ENCODE data around the gene FOXL1.

Gene FOXL1

DNA sequence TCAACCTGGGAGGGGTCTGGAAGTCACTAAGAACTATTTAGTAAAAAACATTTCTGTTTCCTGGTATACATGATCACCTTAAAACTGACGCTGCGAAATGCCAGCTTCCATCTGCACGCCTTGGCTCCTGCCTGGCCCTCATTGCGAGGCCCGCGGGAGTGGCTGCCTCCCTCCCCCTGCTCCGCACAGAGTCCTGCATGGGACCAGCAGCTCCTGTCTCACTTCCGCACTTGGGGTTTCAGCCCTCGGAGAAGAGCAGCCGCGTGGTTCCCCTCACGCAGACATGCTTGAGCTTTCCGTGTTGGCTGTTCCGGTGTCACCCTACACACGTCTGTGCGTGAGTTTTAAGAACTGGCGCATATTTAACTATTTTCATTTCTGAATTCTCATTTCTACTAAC, 41.7 kb upstream of the FOXL1 start:
- TF ChIP-seq, protein P1, sequence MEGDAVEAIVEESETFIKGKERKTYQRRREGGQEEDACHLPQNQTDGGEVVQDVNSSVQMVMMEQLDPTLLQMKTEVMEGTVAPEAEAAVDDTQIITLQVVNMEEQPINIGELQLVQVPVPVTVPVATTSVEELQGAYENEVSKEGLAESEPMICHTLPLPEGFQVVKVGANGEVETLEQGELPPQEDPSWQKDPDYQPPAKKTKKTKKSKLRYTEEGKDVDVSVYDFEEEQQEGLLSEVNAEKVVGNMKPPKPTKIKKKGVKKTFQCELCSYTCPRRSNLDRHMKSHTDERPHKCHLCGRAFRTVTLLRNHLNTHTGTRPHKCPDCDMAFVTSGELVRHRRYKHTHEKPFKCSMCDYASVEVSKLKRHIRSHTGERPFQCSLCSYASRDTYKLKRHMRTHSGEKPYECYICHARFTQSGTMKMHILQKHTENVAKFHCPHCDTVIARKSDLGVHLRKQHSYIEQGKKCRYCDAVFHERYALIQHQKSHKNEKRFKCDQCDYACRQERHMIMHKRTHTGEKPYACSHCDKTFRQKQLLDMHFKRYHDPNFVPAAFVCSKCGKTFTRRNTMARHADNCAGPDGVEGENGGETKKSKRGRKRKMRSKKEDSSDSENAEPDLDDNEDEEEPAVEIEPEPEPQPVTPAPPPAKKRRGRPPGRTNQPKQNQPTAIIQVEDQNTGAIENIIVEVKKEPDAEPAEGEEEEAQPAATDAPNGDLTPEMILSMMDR (IDR thresholded peaks at IDR 0.05; ENCODE audit: low read length): no peak
- TF ChIP-seq EZH2 (IDR thresholded peaks at IDR 0.05; ENCODE audit: borderline replicate concordance, low read length): no peak
- Histone ChIP-seq H2AFZ (ENCODE audit: low read length) (no peak overlapping the region), H3K27me3 (ENCODE audit: insufficient read depth, low read length) (no peaks in the 10 kb centered on the region), H3K4me1 (ENCODE audit: insufficient read depth, low read length, severe bottlenecking) (peaks cover 16% of the 10 kb centered on the region), H4K20me1 (ENCODE audit: insufficient read depth, low read length) (no peaks in the 10 kb centered on the region), H3K4me2 (ENCODE audit: low read length) (no peak overlapping the region), H3F3A (ENCODE audit: insufficient read depth, low read length) (no peaks in the 10 kb centered on the region), H3K27ac (ENCODE audit: low read depth, low read length, poor library complexity, severe bottlenecking) (no peak overlapping the region), H3K9ac (ENCODE audit: low read length) (no peak overlapping the region), H3K4me3 (ENCODE audit: low read depth, low read length, poor library complexity, severe bottlenecking) (no peak overlapping the region), H3K79me2 (ENCODE audit: insufficient read depth, low read length) (no peaks in the 10 kb centered on the region), H3K9me2 (ENCODE audit: low read depth, low read length) (no peaks in the 10 kb centered on the region), H3K36me3 (ENCODE audit: insufficient read depth, low read length) (peaks cover 45% of the 10 kb centered on the region), H3K9me3 (ENCODE audit: low read length) (no peaks in the 10 kb centered on the region)

DNA sequence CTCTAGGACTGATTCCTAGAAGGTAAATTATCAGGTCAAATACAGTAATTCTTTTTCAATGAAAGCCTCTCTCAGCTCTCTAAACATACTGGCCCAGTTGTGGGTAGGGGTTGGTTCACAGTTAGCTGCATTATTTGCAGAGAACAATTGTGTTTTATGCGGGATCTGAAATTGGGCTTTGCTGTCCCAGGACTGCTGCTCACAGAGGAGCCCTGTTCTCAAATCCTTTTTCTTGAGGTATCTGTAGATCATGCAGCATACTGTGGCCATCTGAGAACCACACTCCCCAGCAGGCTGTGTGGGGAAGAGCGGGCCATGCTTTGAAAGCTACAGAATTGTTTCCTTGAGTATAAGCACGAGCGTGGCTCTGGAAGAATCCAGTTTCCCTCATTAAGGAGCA, 40.9 kb upstream of the FOXL1 start:
- Histone ChIP-seq H3K27me3 (ENCODE audit: insufficient read depth, low read length) (no peaks in the 10 kb centered on the region), H3K27ac (ENCODE audit: low read depth, low read length, poor library complexity, severe bottlenecking) (no peak overlapping the region), H3K4me3 (ENCODE audit: low read depth, low read length, poor library complexity, severe bottlenecking) (no peak overlapping the region), H3K9me3 (ENCODE audit: low read length) (no peaks in the 10 kb centered on the region), H3F3A (ENCODE audit: insufficient read depth, low read length) (no peaks in the 10 kb centered on the region), H4K20me1 (ENCODE audit: insufficient read depth, low read length) (no peaks in the 10 kb centered on the region), H3K36me3 (ENCODE audit: insufficient read depth, low read length) (peaks cover 54% of the 10 kb centered on the region), H2AFZ (ENCODE audit: low read length) (no peak overlapping the region), H3K9ac (ENCODE audit: low read length) (no peak overlapping the region), H3K9me2 (ENCODE audit: low read depth, low read length) (no peaks in the 10 kb centered on the region), H3K79me2 (ENCODE audit: insufficient read depth, low read length) (no peaks in the 10 kb centered on the region), H3K4me1 (ENCODE audit: insufficient read depth, low read length, severe bottlenecking) (peaks cover 25% of the 10 kb centered on the region), H3K4me2 (ENCODE audit: low read length) (no peak overlapping the region)
- TF ChIP-seq, protein P1 (IDR thresholded peaks at IDR 0.05; ENCODE audit: low read length): no peak
- no peak for TF ChIP-seq EZH2 (IDR thresholded peaks at IDR 0.05; ENCODE audit: borderline replicate concordance, low read length)

DNA sequence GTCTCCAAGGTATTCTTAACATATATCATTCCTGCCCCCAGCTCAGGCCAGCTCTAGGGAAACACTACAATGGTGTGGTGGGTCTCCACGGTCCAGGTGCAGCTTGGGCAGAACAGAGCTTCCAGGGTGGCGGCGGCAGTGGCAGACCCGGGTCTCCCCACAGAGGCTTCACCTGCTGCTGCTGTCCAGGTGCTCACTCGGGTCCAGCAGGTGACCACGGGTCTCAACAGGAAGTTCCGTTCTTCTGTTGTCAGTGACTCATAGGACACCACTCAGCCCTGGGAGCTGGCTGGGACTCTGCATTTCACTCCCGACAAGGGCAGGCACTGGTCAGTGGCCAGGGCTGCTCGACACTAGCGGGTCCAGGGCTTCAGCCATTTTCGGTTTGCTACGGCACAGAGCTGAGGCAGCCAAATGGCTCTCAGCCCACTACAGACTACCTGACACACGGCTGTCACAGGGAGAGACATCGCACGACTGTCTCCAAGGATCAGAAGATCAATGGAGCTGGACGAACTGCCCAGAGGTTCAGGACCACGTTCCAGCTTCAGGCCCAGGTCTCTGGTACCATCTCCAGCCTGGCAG, 40.1 kb upstream of the FOXL1 start:
- no peak overlapping the region for H3K27ac ChIP-seq (ENCODE audit: low read depth, low read length, poor library complexity, severe bottlenecking)
- H3F3A ChIP-seq (ENCODE audit: insufficient read depth, low read length): no peaks in the 10 kb centered on the region
- peaks cover 56% of the 10 kb centered on the region for H3K36me3 ChIP-seq (ENCODE audit: insufficient read depth, low read length)
- H3K9me2 ChIP-seq (ENCODE audit: low read depth, low read length): no peaks in the 10 kb centered on the region
- H3K9ac ChIP-seq (ENCODE audit: low read length): no peak overlapping the region
- H2AFZ ChIP-seq (ENCODE audit: low read length): no peak overlapping the region
- no peaks in the 10 kb centered on the region for H3K9me3 ChIP-seq (ENCODE audit: low read length)
- TF ChIP-seq, protein P1 (IDR thresholded peaks at IDR 0.05; ENCODE audit: low read length): no peak
- H3K4me2 ChIP-seq (ENCODE audit: low read length): no peak overlapping the region
- H3K4me3 ChIP-seq (ENCODE audit: low read depth, low read length, poor library complexity, severe bottlenecking): no peak overlapping the region
- H3K79me2 ChIP-seq (ENCODE audit: insufficient read depth, low read length): no peaks in the 10 kb centered on the region
- H4K20me1 ChIP-seq (ENCODE audit: insufficient read depth, low read length): no peaks in the 10 kb centered on the region
- H3K4me1 ChIP-seq (ENCODE audit: insufficient read depth, low read length, severe bottlenecking): peaks cover 33% of the 10 kb centered on the region
- no peaks in the 10 kb centered on the region for H3K27me3 ChIP-seq (ENCODE audit: insufficient read depth, low read length)
